Testis (tissue), 2 donors: ENCODE results near the gene SENP7.

Source experiments
- CTCF ChIP-seq, 3 experiments: fragments of 450-650 bp in 2 of 3; fragments of 200-600 bp in 1 of 3; sonication (generic) in 1 of 3; IDR thresholded peaks; one replicate each; pipeline ENCODE4 v1.5.1; 2016 to 2019; ENCODE audit warnings: antibody characterized with exemption in 3 of 3, mild to moderate bottlenecking in 2 of 3, moderate library complexity in 1 of 3
- POLR2A ChIP-seq: fragments of 450-650 bp; IDR thresholded peaks from one replicate; pipeline ENCODE4 v1.6.1; 2017; ENCODE audit warnings: antibody characterized with exemption, mild to moderate bottlenecking, moderate library complexity

GRCh38 chr3:101325393-101326134, 187.4 kb downstream of the SENP7 start:
- no peak for TF ChIP-seq POLR2A
- no peak for TF ChIP-seq CTCF (IDR thresholded peaks at IDR 0.05)
